Mesenchymal stem cell (in vitro differentiated cells and primary cell): ENCODE results near the gene ENO4.

Experiments
- DNase-seq: peaks from one replicate; pipeline ENCODE4 v3.0.0-alpha.2; 2013
- H2AFZ ChIP-seq: one replicate; pipeline ENCODE4 v1.6.1; 2013; ENCODE audit warnings: low read depth, mild to moderate bottlenecking, control low read depth, inconsistent platforms, low read length, moderate library complexity
- H2AK5ac ChIP-seq: 2 replicates; pipeline ENCODE4 v1.6.1; 2013; ENCODE audit warnings: low read length, moderate library complexity, mild to moderate bottlenecking, inconsistent platforms; ENCODE audit not compliant: severe bottlenecking
- H2BK120ac ChIP-seq: one replicate; pipeline ENCODE4 v1.6.1; 2013; ENCODE audit warnings: low read depth, mild to moderate bottlenecking, inconsistent platforms, low read length, moderate library complexity
- H2BK12ac ChIP-seq, 2 experiments: one replicate each; pipeline ENCODE4 v1.6.1; 2013; ENCODE audit warnings: inconsistent platforms in 2 of 2, low read length in 2 of 2, mild to moderate bottlenecking in 2 of 2, moderate library complexity in 2 of 2, control low read depth in 1 of 2
- H2BK15ac ChIP-seq: one replicate; pipeline ENCODE4 v1.6.1; 2013; ENCODE audit warnings: mild to moderate bottlenecking, low read depth, inconsistent platforms; ENCODE audit not compliant: poor library complexity, severe bottlenecking
- H2BK5ac ChIP-seq: 2 replicates; pipeline ENCODE4 v1.6.1; 2013; ENCODE audit warnings: low read depth, mild to moderate bottlenecking, low read length, control low read depth, inconsistent platforms; ENCODE audit not compliant: poor library complexity, severe bottlenecking
- H3K14ac ChIP-seq, 2 experiments: one replicate each; pipeline ENCODE4 v1.6.1; 2013; ENCODE audit warnings: inconsistent platforms in 2 of 2, low read length in 2 of 2, control low read depth in 1 of 2, mild to moderate bottlenecking in 1 of 2, moderate library complexity in 1 of 2
- H3K18ac ChIP-seq, 2 experiments: one replicate each; pipeline ENCODE4 v1.6.1; 2013; ENCODE audit warnings: inconsistent platforms in 2 of 2, low read length in 2 of 2, control low read depth in 1 of 2, low read depth in 1 of 2, mild to moderate bottlenecking in 1 of 2
- H3K23ac ChIP-seq, 2 experiments: one replicate each; pipeline ENCODE4 v1.6.1; 2013; ENCODE audit warnings: inconsistent platforms in 2 of 2, low read length in 2 of 2, mild to moderate bottlenecking in 2 of 2, moderate library complexity in 2 of 2, control low read depth in 1 of 2
- H3K27ac ChIP-seq: 2 replicates; pipeline ENCODE4 v1.5.1; 2013; ENCODE audit warnings: mild to moderate bottlenecking, moderate library complexity, low read length, control low read depth, inconsistent platforms; ENCODE audit not compliant: poor library complexity, severe bottlenecking
- H3K27me3 ChIP-seq, 2 experiments: 2 replicates each; pipeline versions ENCODE4 v1.6.1 to v1.7.0; 2013; ENCODE audit warnings: low read length in 2 of 2, mild to moderate bottlenecking in 2 of 2, moderate library complexity in 2 of 2, control low read depth in 1 of 2, inconsistent platforms in 1 of 2; ENCODE audit not compliant: control insufficient read depth in 1 of 2, insufficient read depth in 1 of 2
- H3K36me3 ChIP-seq, 2 experiments: 2 replicates each; pipeline versions ENCODE4 v1.6.1 to v1.7.0; 2013; ENCODE audit warnings: low read length in 2 of 2, control low read depth in 1 of 2, inconsistent platforms in 1 of 2, low read depth in 1 of 2, mild to moderate bottlenecking in 1 of 2; ENCODE audit not compliant: insufficient read depth in 2 of 2, control insufficient read depth in 1 of 2
- H3K4ac ChIP-seq, 2 experiments: one replicate each; pipeline ENCODE4 v1.6.1; 2013; ENCODE audit warnings: inconsistent platforms in 2 of 2, low read length in 2 of 2, mild to moderate bottlenecking in 2 of 2, moderate library complexity in 2 of 2, control low read depth in 1 of 2, low read depth in 1 of 2
- H3K4me1 ChIP-seq: 2 replicates; pipeline ENCODE4 v1.6.1; 2013; ENCODE audit warnings: low read depth, low read length, control low read depth; ENCODE audit not compliant: control insufficient read depth, insufficient read depth
- H3K4me2 ChIP-seq: 2 replicates; pipeline ENCODE4 v1.6.1; 2013; ENCODE audit warnings: low read length, mild to moderate bottlenecking, inconsistent platforms; ENCODE audit not compliant: poor library complexity, severe bottlenecking
- H3K4me3 ChIP-seq, 2 experiments: 2 replicates each; pipeline versions ENCODE4 v1.5.1 to v1.7.0; 2013; ENCODE audit warnings: low read length in 2 of 2, mild to moderate bottlenecking in 2 of 2, control low read depth in 1 of 2, low read depth in 1 of 2; ENCODE audit not compliant: insufficient read depth in 1 of 2
- H3K79me1 ChIP-seq: replicated peaks from 2 replicates; pipeline ENCODE4 v1.6.1; 2013; ENCODE audit warnings: mild to moderate bottlenecking, control low read depth, low read length, inconsistent platforms; ENCODE audit not compliant: poor library complexity, severe bottlenecking
- H3K9ac ChIP-seq: 2 replicates; pipeline ENCODE4 v1.7.0; 2013; ENCODE audit warnings: mild to moderate bottlenecking, low read length, moderate library complexity
- H3K9me3 ChIP-seq: 2 replicates; pipeline ENCODE4 v1.7.0; 2013; ENCODE audit warnings: mild to moderate bottlenecking, low read length; ENCODE audit not compliant: control insufficient read depth
- H4K8ac ChIP-seq: one replicate; pipeline ENCODE4 v1.6.1; 2013; ENCODE audit warnings: inconsistent platforms, mild to moderate bottlenecking, low read length, moderate library complexity
- H4K91ac ChIP-seq: one replicate; pipeline ENCODE4 v1.6.1; 2013; ENCODE audit warnings: mild to moderate bottlenecking, low read length, inconsistent platforms
- WGBS: methylation state at CpG from one replicate; pipeline ENCODE4 v1.1.7; 2013; ENCODE audit warnings: mixed read lengths; 5-methylcytosine and 5-hydroxymethylcytosine counted together

ENO4 gene

GRCh38 chr10:116825901-116826300 lies 23.4 kb upstream of the ENO4 start:
- H3K4me1 ChIP-seq, result peaks cover 11% of the 10 kb centered on the region
- H3K9me3 ChIP-seq, result no peaks in the 10 kb centered on the region
- no peak overlapping the region for H4K91ac ChIP-seq
- H2AFZ ChIP-seq, result no peak overlapping the region
- H3K9ac ChIP-seq, result no peak overlapping the region
- H3K4ac ChIP-seq, result no peak overlapping the region
- no peak overlapping the region for H3K4me3 ChIP-seq
- no peak for DNase-seq
- H3K4me2 ChIP-seq, result no peak overlapping the region
- peaks cover 0 to 3% of the 10 kb centered on the region in 2 experiments for H3K27me3 ChIP-seq
- H3K27ac ChIP-seq, result no peak overlapping the region
- H4K8ac ChIP-seq, result no peak overlapping the region
- no peak overlapping the region for H2BK15ac ChIP-seq
- H3K18ac ChIP-seq, result no peak overlapping the region
- H3K14ac ChIP-seq, result no peak overlapping the region
- WGBS, result 94% methylated on average over 7 of the region's 7 CpGs
- no peaks in the 10 kb centered on the region for H3K79me1 ChIP-seq
- no peak overlapping the region for H2BK5ac ChIP-seq
- H2AK5ac ChIP-seq, result peak overlapping the region; percentile 55
- no peak overlapping the region for H2BK12ac ChIP-seq
- peaks cover 0 to 5% of the 10 kb centered on the region in 2 experiments for H3K36me3 ChIP-seq
- H2BK120ac ChIP-seq, result no peak overlapping the region
- H3K23ac ChIP-seq, result no peak overlapping the region

GRCh38 chr10:116826803-116827202 lies 22.5 kb upstream of the ENO4 start:
- Histone ChIP-seq H3K4ac (no peak overlapping the region), H2BK5ac (no peak overlapping the region), H2BK12ac (no peak overlapping the region), H2AK5ac (no peak overlapping the region), H2BK120ac (no peak overlapping the region), H3K4me3 (no peak overlapping the region), H3K9ac (no peak overlapping the region), H3K9me3 (no peaks in the 10 kb centered on the region), H3K27me3 (peaks cover 0 to 3% of the 10 kb centered on the region in 2 experiments), H2AFZ (no peak overlapping the region), H2BK15ac (no peak overlapping the region), H3K36me3 (peaks cover 0 to 3% of the 10 kb centered on the region in 2 experiments), H3K23ac (no peak overlapping the region), H4K8ac (no peak overlapping the region), H3K14ac (no peak overlapping the region), H3K4me2 (no peak overlapping the region), H3K4me1 (peaks cover 11% of the 10 kb centered on the region), H3K27ac (peak overlapping the region; percentile 11), H4K91ac (no peak overlapping the region), H3K79me1 (no peaks in the 10 kb centered on the region), H3K18ac (no peak overlapping the region)
- no peak for DNase-seq
- WGBS, result 76% methylated on average over 6 of the region's 7 CpGs

GRCh38 chr10:116827214-116827671 lies 22.1 kb upstream of the ENO4 start:
- Histone ChIP-seq H3K18ac (no peak overlapping the region), H2AK5ac (peak overlapping the region; percentile 82), H3K36me3 (peaks cover 0 to 3% of the 10 kb centered on the region in 2 experiments), H3K79me1 (no peaks in the 10 kb centered on the region), H2BK15ac (no peak overlapping the region), H2BK12ac (no peak overlapping the region), H3K23ac (no peak overlapping the region), H2BK120ac (no peak overlapping the region), H3K4me3 (no peak overlapping the region), H2BK5ac (no peak overlapping the region), H2AFZ (no peak overlapping the region), H4K8ac (no peak overlapping the region), H3K27ac (peak overlapping the region; percentile 11), H3K14ac (no peak overlapping the region), H3K9me3 (no peaks in the 10 kb centered on the region), H4K91ac (no peak overlapping the region), H3K27me3 (peaks cover 0 to 3% of the 10 kb centered on the region in 2 experiments), H3K9ac (no peak overlapping the region), H3K4me2 (no peak overlapping the region), H3K4ac (no peak overlapping the region), H3K4me1 (peaks cover 11% of the 10 kb centered on the region)
- 90% methylated on average over 11 of the region's 11 CpGs for WGBS
- DNase-seq, result no peak

GRCh38 chr10:116828116-116828515 lies 21.2 kb upstream of the ENO4 start:
- Histone ChIP-seq H2AFZ (no peak overlapping the region), H3K9me3 (no peaks in the 10 kb centered on the region), H3K14ac (no peak overlapping the region), H2BK15ac (no peak overlapping the region), H3K4ac (no peak overlapping the region), H3K79me1 (no peaks in the 10 kb centered on the region), H3K18ac (no peak overlapping the region), H3K4me1 (peaks cover 11% of the 10 kb centered on the region), H3K9ac (no peak overlapping the region), H3K4me3 (no peak overlapping the region), H3K4me2 (no peak overlapping the region), H3K23ac (no peak overlapping the region), H2BK120ac (no peak overlapping the region), H2AK5ac (no peak overlapping the region), H3K27ac (no peak overlapping the region), H4K8ac (no peak overlapping the region), H4K91ac (no peak overlapping the region), H2BK12ac (no peak overlapping the region), H3K36me3 (peaks cover 0 to 5% of the 10 kb centered on the region in 2 experiments), H3K27me3 (peaks cover 0 to 3% of the 10 kb centered on the region in 2 experiments), H2BK5ac (no peak overlapping the region)
- DNase-seq, result no peak
- 81% methylated on average over 2 of the region's 2 CpGs for WGBS
